Stimulated activated naive CD4-positive, alpha-beta T cell treated with Interleukin-2 at 50 U/mL for 16 hours (primary cell): ENCODE data around the gene ITGAL.
A peak's percentile ranks its signal among the peaks of the same experiment; 100 is the strongest.
"Not testable (repeated sequence)": the region's sequence is repeated elsewhere in the genome, so short reads cannot be mapped to it uniquely, and the experiment has no call there.

Source experiments
- DNase-seq: peaks from one replicate; lab custom pipeline; 2025; lab: John Stamatoyannopoulos, UW

ITGAL gene

DNA sequence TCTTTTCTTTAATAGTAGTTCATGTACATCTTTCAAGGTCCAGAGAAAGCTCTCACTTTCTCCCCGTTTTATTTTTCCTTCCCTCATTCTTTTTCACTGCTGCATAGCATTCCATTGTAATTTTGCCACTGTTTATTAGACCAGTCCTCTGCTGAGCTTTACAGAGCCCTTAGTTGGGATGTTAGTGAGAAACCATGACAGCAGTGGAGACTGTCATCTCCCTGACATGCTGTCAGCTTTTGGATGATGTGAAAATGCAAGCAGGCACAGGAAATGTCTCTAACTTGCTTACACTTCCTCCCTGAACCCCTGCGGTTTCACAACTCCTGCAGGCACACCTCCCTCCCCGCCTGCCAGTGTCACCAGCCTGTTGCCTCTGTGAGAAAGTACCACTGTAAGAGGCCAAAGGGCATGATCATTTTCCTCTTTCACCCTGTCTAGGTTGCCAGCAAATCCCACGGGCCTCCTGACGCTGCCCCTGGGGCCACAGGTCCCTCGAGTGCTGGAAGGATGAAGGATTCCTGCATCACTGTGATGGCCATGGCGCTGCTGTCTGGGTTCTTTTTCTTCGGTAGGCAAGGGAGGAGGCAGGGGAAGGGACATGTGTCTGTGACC is at the start of gene ITGAL:
ITGAL (plus strand) TSS at position 415 of the 615 bp plus-strand sequence; CDS start at position 511, 96 bp downstream.
- DNase-seq, result peak; percentile 87

DNA sequence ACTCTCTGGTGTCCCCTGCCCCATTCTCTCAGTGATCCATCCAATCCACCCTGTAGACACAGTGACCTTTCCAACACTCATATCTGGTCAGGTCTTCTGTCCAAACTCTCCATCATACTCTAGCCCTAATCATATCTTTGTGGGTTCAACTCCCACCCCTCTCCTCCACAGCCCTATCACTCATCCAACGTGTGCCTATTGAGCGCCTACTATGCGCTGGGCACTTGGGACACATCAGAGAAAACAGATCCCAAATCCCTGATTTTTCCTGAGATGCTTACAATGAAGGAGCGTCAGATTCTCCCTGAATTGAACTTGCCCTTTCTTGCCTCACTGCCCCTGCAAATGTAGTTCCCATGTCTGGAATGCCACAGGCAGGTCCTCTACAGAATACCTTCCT is 44.5 kb upstream of the ITGAL start:
- no peak for DNase-seq

DNA sequence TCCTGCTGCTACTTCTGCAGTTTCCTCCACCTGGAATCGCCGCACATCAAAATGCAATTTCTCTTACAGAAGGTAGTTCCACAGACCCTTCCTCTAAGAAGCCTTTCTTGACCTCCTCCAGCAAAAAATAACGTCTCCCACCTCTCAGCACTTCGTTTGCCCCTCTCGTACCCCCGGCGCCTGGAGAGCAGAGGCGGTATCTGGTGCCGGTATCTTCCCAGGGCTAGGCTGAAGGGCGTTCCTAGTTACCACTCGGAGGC is 43.2 kb upstream of the ITGAL start:
- DNase-seq, result no peak

DNA sequence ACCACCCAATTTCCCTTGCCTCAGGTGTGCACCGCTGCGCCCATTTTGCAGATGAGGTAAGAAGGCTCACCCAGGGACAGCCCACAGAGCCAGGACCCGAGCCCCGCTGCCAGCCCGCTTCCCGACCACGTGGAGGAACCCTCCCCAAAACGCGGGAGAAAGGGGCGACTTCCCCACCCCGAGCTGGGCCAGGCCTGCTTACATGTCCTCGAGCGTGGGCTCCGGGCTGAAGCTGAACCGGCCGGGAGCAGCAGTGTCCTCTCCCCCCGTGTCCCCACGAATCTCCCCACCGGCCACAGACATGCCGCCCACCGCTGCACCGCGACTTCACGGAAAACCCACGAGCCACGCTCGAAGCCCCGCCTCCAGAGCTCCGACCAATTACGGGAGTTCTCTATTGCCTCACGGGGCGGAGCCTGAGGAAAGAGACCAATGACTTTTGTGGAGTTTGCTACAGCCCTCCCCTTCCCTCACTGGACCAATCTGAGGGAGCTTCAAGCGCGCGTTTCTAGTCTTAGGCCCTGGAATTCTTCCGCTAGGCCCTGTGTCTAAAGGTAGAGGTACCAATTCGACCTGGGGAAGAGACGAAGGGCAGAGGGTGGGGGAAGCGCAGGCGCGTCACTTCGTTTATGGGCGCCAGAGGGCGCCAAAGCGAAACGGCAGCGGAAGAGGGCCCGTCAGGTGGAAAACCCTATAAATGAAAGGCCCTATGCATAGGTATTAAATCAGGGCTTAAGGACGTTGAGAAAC is 42.7 kb upstream of the ITGAL start, which contains the start of gene DCTPP1:
DCTPP1 (minus strand) TSS at position 353 of the 750 bp plus-strand sequence; CDS start at position 303, 50 bp downstream.
- peak; percentile 97 for DNase-seq

DNA sequence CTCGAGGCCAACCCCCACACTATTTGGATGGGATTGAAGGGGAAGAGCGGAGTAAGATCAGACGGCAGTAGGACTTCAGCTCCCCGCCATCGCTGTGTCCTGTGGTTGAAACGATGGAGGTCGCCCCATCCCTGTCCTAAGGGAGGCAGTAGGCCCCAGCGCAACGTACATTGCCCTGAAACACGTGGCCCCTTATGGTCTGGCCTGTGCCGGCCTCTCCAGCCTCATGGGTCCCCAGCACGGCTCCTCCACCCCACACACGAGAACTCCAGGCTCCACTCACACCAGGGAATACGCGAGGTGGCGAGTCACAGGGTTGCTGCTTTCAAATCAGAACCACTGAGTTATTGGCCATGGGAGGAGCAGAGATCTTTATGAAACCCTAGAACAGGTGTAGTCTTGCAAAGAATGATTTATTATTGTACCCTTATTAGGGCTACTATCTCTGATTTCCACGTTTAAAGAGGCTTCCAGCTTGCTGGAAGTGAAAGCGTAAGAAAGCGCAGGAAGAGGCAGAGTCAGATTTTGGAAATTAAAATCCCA is 42.0 kb upstream of the ITGAL start:
- peak; percentile 36 for DNase-seq

DNA sequence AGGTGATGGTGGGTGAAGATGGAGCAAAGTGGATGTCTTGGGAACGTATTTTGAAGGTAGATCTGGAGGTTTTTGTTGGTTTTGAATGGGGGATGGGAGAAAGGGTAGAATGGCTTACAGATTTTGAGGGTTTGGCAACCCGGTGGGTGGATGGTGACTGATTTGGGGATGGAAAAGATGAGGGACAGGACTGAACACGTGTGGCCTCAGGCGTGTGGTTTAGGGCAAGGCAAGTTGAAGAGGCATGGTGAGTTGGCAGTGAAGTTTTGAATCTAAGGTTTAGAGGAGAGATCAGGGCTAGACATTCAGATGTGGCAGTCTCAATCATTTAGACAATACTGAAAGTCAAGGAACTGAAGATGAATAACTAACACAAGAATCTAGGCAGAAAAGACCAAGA is 37.7 kb upstream of the ITGAL start:
- DNase-seq, result peak; percentile 69

DNA sequence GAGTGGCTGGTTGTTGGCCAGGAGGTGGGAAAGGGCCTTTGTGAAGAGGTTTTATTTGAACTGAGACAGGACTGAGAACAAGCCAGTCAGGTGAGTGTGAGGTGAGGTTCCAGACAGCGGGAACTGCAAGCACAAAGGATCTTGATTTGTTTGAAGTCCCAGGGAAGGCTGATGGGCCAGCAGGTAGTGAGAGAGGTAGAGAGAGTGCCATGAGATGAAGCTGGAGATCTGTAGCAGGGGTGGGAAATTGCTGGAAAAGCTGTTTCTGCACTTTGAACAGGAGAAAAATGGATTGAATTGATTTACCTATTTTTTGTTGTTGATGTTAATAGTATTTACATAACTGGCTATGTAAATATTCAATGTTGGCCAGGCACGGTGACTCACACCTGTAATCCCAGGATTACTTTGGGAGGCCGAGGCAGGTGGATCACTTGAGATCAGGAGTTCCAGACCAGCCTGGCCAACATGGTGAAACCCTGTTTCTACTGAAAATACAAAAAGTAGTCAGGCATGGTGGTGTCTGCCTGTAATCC is 35.0 kb upstream of the ITGAL start:
- no peak for DNase-seq

DNA sequence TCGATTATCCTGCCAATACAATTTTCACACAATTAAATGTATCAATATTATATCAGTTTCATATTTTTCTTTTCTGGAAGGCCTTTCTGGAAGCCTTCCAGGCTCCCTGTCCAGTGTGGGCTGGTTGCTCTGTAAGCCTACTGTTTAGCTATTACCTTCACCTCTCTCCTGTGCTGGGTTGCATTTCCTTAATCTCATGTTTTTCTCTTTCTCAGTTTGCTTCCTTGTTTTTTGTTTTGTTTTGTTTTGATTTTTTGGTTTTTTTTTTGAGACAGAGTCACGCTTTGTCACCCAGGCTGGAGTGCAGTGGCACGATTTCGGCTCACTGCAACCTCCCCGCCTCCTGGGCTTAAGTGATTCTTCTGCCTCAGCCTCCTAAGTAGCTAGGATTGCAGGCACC is 33.7 kb upstream of the ITGAL start:
- DNase-seq, result no peak

DNA sequence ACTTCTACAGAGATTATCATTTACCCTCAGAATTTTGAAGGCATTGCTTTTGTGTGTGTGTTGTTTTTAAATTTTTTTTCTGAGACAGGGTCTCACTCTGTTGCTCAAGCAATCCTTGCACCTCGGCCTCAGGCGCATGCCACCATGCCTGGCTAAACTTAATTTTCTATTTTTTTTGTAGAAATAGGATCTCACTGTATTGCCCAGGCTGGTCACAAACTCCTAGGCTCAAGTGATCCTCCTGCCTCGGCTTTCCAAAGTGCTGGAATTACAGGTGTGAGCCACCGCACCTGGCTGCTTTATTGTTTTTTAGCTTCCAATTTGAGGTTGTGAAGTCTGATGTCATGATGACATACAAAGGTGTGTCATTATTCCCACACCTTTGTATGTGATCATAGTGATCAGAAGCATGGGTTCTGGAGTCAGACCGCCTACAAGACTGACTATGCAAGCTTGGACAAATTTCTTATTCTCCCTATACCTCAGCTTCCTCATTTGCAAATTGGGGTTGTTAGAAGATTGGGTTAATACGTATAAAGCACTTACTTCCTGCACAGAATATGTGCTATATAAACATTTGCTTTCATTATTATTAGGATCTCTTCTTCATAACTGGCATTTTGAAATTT is 32.7 kb upstream of the ITGAL start:
- DNase-seq, result no peak

DNA sequence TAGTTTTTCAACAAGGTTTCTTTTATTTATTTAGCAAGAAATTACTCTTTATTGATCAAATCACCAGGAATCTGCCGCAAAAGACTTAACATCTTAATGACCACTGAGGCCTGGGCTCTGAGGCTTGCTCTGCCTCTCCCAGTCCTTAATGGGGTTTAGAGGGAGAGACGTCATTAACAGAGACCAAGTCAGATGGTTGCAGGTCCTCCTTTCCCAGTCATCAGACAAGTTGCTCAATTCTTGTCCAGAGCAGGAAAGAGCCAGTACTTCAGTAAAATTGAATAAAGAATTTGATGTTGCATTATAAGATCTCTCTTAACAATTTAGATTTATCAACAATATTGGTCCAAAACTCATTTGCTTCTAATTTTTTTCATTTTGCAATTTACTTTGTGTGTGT is 28.9 kb upstream of the ITGAL start:
- DNase-seq, result no peak

DNA sequence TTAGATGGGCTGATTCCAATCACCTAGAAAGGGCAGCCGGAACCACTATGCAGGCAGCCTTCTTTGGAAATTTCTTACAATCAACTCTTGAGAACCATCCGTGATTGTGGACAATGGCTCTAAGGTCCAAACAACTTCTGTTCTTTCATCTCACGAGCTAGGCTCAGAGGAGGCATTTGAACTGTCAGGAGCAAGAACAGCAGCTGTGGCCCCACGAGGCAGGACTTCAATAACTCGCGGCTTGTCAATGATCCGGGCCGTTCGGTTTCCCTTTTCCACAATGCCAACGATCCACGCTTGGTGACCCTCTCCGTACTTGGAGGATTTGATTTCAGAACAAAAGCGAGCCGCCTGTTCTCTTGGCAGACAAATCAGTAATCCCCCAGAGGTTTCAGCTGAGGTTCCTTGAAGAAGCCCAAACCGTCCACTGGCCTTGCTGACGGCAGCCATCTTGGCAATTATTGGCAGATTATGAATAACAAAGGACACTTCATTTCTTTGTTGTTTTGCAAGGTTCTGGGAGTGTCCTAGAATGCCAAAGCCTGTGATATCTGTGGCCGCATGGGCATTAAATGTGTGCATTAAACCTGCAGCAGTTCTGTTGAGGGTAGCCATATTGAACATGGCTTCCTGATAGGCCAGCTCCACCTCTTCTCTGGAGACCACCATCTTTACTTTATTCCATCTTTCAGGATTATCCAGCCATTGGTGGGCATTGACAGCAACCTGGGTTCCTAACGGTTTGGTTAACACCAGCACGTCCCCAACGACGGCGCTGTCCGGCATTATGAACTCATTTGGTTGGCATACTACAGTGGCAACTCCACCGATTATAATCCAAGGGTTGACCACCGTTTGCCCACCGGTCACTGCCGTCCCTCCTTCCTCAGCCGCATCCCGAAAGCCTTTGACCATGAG is 28.1 kb upstream of the ITGAL start:
- no peak for DNase-seq

DNA sequence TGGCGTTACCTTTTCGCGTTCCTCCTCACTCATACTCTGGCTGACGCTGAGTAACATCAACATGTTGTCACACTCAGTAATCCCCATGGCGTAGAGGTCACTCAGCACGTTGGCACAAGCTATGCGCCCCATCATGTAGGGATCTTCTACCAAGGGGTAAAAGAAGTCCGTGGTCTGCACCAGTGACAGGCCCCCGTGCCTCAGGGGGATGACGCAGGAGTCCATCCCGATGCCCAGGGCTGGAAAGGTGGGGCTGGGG is 27.5 kb upstream of the ITGAL start:
- no peak for DNase-seq

DNA sequence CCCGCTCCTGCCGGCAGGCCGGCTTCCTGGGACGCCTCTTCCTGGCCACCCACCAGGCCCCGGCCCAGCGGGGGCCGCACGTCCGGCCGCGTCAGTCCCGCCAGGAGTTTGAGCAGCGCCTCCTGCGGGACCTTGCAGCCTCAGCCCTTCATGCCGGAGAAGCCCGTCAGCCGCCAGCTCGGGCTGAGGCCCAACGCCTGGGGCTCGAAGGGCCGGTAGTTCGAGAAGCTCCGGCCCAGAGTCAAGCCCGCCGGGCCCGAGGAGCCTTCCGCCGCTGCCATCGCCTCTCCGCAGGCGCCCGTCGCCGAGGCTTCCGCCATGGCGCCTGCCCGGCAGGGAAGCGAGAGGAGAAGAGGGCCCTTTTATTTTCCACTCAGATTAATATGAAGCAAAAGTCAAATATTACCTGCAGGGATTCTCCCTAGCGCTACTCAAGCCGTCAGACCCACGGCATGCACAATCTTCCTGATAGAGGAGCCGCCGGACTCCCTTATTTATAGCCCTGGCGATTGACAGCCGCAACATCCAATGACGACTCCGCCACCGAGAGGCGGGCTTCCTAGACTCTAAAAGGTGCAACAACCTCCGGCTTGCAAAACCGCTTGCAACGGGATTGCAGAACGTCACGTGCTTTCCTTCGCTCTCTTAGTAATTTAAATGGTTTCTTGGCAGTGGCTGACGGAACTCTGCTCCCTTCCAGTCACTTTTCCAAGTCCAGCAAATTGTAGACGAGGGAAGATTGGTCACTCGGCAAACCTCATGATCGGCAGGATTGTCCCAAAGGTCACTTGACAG is 26.9 kb upstream of the ITGAL start, which contains the start of gene SEPHS2:
SEPHS2 (minus strand) TSS at position 467 of the 795 bp plus-strand sequence; CDS start at position 320, 147 bp downstream.
- peak; percentile 91 for DNase-seq

DNA sequence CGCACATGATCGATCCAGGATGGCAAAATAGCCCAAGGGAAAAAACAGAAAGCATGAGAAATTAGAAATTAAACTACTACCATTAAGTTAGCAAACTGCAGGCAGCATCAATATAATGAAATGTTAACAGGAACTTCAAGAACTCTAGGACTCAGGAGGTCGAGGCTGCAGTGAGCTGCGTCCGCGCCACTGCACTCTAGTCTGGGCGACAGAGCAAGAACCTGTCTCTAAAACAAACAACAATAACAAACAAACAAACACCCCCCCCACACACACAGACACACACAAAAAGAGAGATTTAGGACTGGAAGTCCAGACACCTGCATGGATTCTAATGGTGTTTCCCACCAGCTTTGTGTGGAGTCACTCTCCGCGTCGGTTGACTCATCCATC is 26.3 kb upstream of the ITGAL start:
- no peak for DNase-seq

DNA sequence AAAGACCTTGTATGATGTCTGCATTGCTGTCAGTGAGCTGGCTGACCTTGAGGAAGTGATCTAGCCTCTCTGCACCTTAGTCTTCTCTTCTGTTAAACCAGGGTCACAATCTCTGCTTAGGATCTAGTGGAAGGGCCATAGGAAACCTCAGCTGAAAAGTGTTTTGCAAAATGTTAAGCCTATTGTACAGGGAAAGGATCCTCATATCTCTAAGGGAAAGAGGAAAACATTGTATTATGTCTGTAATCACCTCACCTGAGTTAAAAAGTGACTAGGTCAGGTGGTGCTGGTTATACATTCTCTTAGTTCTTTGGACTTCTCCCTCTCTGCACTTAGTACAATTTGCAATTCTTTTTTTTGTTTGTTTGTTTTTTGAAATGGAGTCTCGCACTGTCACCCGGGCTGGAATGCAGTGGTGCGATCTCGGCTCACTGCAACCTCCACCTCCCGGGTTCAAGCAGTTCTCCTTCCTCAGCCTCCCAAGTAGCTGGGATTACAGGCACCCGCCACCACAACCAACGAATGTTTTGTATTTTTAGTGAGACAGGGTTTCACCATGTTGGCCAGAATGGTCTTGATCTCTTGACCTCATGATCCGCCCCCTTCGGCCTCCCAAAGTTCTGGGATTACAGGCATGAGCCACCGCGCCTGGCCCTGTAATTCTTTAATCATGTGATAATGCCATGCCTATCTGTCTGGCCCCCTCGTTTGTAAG is 24.9 kb upstream of the ITGAL start:
- DNase-seq, result no peak

DNA sequence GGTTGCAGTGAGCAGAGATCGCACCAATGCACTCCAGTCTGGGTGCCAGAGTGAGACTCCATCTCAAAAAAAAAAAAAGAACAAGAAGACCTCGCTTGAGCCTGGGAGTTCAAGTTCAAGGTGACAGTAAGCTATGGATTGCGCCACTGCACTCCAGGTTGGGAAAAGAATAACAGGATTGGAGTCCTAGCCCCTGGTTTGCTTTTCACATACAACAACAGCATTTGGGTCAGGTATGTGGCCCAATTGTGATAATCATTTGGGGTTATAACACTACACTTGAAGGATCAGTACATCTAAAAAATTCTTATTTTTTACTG is 23.5 kb upstream of the ITGAL start:
- no peak for DNase-seq

DNA sequence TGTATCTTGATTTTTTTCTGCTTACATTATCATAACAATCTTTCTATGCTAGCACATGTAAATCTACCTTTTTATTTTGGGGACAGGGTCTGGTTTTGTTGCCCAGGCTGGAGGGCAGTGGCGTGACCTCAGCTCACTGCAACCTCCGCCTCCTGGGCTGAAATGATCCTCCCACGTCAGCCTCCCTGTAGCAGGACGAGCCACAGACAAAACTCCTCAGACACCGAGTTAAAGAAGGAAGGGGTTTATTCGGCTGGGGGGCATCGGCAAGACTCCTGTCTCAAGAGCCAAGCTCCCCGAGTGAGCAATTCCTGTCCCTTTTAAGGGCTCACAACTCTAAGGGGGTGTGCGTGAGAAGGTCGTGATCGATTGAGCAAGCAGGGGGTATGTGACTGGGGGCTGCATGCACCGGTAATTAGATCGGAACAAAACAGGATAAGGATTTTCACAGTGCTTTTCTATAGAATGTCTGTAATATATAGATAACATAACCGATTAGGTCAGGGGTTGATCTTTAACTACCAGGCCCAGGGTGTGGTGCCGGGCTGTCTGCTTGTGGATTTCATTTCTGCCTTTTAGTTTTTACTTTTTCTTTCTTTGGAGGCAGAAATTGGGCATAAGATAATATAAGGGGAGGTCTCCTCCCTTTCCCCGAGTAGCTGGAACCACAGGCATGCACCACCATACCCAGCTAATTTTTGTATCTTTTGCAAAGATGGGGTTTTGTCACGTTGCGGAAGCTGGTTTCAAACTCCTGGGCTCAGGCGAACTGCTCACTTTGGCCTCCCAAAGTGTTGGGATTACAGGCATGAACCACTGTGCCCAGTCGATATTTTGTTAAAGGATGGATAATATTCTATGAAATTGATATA is 19.6 kb upstream of the ITGAL start:
- DNase-seq, result not testable (repeated sequence)

DNA sequence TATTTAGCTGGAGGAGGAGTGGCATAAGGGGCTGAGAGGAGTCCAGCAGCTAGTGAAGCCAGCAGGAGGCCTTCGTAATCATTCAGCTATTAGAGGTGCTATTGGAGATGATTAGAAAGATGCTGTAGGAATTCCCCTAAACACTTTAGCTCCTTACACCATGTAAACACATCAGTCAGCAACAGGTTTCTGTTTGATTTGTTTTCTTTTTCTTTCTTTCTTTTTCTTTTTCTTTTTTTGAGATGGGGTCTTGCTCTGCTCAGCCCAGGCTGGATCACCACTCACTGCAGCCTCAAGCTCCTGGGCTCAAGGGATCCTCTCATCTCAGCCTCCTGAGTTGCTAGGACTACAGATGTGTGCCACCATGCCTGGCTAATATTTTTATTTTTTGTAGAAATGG is 16.2 kb upstream of the ITGAL start:
- DNase-seq, result no peak

DNA sequence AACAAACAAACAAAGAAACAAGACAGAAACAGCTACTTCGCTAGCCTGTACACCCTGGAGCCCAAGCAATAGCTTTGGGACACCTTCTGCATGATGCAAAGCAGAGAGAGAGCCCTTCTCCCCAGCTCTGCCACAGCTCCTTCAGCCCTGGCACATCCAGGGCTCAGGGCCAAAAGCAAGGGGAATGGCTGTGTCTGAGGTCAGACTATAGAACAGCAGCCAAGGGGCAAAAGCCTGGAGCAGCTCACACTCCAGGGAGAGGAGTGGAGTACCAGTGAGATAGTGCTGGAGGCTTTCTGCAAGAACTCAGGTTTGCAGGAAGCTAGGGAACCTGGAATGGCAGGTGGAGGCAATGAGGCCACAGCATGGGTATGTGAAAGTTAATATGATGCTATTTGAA is 15.3 kb upstream of the ITGAL start:
- DNase-seq, result no peak
